Stimulated activated CD8-positive, alpha-beta memory T cell treated with anti-CD3 and anti-CD28 coated beads, Interleukin-4, amount 100 ng/mL, for 48 hours (primary cell): Measurements from ENCODE around the gene RAP1A.
"Not testable (repeated sequence)": the region's sequence is repeated elsewhere in the genome, so short reads cannot be mapped to it uniquely, and the experiment has no call there.

Experiments used
- DNase-seq: peaks from one replicate; pipeline ENCODE4 v3.0.0-alpha.2; 2020

The RAP1A gene

GRCh38 chr1:111669268-111669667, 49.7 kb downstream of the RAP1A start:
- DNase-seq: no peak

DNA sequence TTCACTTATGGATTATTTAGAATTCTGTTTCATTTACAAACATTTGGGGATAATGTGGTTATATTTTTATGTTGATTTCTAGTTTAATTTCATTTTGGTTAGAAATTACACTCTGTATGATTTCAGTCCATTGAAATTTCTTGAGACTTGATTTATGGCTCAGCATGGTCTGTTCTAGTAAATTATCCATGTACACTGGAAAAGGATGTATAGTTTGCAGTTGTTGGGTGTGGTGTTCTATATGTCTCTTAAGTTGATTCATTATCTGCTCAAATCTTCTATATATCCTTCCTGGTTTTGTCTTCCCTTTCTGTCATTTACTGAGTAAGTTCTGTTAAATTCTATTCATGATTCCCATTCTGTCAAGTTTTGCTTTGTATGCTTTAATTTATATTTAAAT, 52.3 kb downstream of the RAP1A start:
- no peak for DNase-seq

- no peak for DNase-seq
These were observed 52.7 kb downstream of the RAP1A start for GRCh38 chr1:111672331-111672730.

GRCh38 chr1:111677604-111678003, 58.0 kb downstream of the RAP1A start:
- no peak for DNase-seq

DNA sequence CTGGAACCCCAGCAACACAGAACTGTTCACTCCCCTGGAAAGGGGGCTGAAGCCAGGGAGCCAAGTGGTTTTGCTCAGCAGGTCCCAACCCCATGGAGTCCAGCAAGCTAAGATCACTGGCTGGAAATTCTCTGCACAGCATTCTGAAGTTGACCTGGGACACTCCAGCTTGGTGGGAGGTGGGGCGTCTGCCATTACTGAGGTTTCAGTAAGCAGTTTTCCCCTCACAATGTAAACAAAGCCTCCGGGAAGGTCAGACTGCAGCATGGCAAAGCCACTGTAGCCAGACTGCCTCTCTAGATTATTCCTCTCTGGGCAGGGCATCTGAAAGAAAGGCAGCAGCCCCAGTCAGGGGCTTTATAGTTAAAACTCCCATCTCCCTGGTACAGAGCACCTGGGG, 60.0 kb downstream of the RAP1A start:
- DNase-seq: no peak

DNA sequence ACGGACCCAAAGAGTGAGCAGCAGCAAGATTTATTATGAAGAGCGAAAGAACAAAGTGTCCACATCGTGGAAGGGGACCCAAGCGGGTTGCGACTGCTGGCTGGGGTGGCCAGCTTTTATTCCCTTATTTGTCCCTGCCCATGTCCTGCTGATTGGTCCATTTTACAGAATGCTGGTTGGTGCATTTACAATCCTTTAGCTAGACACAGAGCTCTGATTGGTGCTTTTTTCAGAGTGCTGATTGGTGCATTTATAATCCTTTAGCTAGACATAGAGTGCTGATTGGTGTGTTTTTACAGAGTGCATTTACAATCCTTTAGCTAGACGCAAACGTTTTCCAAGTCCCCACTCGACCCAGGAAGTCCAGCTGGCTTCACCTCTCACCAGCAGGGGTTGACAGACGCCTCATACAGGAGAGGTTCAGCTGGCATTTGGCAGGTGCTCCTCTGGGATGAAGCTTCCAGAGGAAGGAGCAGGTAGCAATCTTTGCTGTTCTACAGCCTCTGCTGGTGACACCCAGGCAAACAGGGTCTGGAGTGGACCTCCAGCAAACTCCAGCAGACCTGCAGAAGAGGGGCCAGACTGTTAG, 60.7 kb downstream of the RAP1A start:
- DNase-seq: not testable (repeated sequence)

DNA sequence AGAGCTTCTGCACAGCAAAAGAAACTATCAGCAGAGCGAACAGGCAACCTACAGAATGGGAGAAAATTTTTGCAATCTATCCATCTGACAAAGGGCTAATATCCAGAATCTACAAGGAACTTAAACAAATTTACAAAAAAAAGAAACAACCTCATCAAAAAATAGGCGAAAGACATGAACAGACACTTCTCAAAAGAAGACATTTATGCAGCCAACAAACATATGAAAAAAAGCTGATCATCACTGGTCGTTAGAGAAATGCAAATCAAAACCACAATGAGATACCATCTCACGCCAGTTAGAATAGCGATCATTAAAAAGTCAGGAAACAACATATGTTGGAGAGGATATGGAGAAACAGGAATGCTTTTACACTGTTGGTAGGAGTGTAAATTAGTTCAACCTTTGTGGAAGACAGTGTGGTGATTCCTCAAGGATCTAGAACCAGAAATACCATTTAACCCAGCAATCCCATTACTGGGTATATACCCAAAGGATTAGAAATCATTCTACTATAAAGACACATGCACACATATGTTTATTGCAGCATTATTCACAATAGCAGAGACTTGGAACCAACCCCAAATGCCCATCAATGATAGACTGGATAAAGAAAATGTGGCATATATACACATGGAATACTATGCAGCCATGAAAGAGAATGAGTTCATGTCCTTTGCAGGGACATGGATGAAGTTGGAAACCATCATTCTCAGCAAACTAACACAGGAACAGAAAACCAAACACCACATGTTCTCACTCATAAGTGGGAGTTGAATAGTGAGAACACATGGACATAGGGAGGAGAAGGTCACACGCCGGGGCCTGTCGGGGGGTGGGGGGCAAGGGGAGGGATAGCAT, 65.9 kb downstream of the RAP1A start:
- DNase-seq: not testable (repeated sequence)

GRCh38 chr1:111690306-111690617, 70.7 kb downstream of the RAP1A start:
- no peak for DNase-seq

GRCh38 chr1:111691886-111692285, 72.3 kb downstream of the RAP1A start:
- DNase-seq: no peak

DNA sequence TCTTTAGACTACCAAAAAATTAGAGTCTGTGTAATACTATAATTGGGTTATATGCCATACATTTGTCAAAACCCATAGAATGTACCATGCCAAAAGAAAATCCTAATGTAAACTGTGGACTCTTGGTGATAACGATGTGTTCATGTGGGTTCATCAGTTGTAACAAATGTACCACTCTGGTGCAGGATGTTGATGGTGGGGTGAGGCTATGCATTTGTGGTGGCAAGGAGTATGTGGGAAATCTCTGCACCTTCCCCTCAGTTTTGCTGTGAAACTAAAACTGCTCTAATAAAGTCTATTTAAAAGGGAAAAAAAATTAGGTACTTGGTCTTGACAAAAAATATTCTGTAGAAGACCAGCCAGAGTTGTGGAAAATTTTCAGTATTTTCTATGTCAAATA, 76.2 kb downstream of the RAP1A start:
- DNase-seq: no peak

DNA sequence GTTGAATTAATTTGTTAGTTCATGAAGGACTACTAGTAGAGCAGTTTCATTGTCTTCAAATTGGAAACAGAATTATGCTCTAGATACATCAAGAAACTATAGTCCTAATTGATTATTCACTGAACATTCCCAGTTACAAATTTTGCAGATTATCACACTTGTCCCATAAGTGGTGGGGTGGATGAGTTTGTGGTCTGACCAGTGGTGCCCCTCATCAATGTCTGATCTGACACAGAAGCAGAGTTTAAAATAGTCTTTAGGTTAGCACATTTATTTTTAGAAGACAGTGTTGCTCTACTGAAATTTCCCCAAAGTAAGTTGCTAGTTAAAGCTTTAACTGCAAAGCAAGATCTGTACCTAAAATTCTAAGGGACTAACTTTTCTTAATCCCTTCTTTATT, 76.7 kb downstream of the RAP1A start:
- DNase-seq: no peak

DNA sequence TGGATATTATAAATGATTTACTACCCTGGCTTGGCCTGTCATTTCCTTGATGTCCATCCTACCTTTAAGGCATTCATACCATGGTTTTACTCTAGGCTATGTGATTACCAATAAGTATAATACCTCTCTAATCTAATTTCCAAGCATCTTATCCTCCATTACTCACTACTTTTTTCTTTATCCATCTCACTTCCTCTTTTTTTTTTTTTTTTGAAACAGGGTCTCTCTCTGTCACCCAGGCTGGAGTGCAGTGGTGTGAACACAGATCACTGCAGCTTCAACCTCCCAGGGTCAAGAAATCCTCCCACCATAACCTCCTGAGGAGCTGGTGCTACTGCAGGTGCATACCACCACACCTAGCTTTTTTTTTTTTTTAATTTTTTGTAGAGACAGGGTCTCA, 79.7 kb downstream of the RAP1A start:
- DNase-seq: no peak

DNA sequence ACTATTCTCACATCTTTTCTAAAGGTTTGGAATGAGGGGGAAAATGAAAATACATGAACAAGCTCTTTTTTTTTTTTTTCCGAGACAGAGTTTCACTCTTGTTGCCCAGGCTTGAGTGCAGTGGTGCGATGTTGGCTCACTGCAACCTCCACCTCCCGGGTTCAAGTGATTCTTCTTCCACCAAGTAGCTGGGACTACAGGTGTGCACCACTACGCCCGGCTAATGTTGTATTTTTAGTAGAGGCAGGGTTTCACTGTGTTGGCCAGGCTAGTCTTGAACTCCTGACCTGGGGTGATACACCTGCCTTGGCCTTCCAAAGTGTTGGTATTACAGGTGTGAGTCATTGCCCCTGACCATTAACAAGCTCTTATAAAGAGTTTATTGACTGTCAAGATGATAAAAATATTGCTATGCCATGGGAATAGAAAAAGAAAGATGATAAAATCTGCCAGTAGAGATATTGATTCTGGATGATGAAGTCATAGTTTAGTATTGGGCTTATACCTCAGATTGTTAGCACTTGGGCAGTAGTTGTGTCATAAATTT, 83.0 kb downstream of the RAP1A start:
- no peak for DNase-seq

GRCh38 chr1:111704240-111704639, 84.7 kb downstream of the RAP1A start:
- DNase-seq: no peak

DNA sequence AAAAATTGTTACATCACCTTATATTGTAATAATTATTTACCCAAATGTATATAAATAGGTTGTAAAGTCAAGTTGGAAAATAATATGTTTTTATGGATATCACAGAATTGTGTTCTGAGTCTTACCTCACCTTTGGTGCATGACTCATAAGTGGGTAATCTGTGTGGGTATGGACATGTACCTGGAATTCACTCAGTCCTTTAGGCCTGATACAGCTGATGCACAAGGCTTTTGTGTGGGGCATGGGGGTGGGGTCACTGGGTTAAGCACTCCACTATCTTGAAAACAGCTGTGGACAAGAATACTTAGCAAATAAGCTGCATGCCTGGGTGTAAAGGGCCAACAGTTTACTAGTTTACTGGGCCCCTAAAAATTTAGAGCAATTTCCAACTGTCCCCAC, 85.2 kb downstream of the RAP1A start:
- no peak for DNase-seq

DNA sequence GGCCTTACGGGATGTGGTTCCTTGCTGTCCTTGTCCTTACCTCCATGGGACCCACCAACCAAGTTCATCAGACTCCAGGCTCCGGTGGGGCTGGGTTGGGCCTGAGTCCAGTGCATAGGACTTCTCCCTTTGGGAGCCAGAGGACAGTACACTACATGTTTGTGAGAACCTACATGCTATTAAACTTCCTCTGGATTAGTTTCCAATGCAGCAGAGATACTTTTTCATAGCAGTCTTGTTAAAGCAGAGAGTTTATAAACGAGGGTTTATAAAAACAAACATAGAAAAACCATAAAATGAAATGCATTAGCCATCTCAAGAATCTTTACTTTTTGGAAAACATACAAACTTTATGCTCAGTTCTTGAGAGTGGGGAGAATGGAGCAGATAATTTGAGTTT, 86.3 kb downstream of the RAP1A start:
- no peak for DNase-seq

DNA sequence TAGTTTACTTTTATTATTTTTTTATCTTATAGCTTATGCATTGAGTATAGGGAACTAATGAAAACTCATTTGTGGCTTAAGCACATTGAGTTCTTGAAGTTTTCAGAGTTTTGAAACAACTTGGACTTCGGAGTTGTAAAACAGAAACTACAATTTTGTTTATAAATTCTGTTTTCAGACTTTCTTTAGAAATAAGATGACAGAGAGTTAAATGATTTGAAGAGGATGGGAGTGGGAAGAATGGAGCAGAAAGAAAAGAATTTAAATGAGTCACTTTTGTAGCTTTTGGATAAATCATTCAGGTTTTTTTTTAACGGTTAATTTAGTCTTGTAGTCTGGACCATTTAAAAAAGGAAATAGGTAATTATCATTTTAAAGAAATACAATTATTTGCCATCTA, 87.3 kb downstream of the RAP1A start:
- no peak for DNase-seq

DNA sequence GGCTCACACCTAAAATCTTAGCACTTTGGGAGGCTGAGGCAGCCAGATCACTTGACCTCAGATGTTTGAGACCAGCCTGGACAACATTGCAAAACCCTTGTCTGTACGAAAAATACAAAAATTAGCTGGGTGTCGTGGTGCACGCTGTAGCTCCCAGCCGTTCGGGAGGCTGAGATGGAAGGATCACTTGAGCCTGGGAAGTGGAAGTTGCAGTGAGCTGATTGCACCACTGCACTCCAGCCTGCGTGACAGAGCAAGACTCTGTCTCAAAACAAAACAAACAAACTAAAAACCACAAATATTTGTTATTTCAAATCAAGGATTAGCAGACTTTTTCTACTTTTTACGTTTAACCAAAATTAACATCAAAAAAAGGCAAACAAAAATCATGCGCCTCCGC, 88.3 kb downstream of the RAP1A start:
- no peak for DNase-seq

DNA sequence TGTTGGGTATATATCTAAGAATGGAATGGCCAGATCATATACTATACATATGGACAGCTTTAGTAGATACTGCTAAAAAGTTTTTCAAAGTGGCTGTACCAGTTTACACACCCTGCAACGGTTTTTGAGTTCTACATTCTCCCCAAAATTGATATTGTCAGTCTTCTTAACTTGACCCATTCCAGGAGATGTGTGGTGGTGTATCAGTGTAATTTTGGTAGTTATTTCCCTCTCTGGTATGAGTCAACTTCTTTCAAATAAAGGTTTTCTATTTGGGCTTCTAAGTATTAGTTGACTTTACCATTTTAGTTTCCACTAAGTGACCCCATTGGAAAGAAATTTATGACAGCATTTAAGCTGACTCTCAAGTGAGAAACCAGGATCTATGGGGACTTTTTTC, 90.4 kb downstream of the RAP1A start:
- DNase-seq: no peak

- no peak for DNase-seq
These were observed 96.7 kb downstream of the RAP1A start for GRCh38 chr1:111716333-111716732.

DNA sequence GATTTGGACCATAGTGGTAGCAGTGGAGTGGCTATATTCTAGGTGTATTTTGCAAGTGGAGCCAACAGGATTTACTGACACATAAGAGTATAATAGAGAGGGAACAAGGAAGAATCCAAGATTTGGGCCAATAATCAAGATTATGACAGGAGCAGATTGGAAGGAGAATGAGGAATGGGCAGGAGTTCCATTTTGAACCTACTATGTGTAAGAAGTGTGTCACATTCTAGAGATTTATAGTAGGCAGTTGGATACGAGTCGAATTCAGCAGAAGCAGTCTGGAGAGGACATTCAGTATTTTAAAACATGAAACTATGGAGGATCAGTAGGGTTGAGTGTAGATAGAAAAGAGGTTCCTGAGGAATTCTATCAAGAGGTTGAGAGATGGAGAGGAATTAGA, 97.9 kb downstream of the RAP1A start:
- no peak for DNase-seq

GRCh38 chr1:111719135-111719534, 99.5 kb downstream of the RAP1A start:
- no peak for DNase-seq

DNA sequence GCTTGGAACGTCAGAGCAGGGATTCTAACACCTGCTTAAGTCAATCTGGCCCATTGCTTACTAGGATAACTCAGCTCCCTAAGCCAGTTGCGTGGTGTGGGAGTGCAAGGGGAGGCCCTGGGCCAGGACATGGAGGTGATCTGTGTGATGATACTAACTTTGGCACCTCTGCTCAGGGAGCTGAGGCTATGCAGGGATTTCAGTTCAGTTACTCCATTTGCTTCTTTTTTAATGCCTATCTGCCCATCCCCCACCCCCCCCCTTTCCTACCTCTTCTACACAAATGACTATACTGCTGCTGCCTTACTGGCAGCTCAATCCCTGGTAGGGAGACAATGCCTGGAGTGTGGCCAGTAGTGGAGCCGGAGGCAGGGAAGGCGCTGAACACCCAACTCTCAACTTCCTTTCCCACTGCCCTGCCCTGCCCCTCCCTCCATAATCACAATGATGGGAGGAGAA, 100.1 kb downstream of the RAP1A start:
- DNase-seq: no peak

DNA sequence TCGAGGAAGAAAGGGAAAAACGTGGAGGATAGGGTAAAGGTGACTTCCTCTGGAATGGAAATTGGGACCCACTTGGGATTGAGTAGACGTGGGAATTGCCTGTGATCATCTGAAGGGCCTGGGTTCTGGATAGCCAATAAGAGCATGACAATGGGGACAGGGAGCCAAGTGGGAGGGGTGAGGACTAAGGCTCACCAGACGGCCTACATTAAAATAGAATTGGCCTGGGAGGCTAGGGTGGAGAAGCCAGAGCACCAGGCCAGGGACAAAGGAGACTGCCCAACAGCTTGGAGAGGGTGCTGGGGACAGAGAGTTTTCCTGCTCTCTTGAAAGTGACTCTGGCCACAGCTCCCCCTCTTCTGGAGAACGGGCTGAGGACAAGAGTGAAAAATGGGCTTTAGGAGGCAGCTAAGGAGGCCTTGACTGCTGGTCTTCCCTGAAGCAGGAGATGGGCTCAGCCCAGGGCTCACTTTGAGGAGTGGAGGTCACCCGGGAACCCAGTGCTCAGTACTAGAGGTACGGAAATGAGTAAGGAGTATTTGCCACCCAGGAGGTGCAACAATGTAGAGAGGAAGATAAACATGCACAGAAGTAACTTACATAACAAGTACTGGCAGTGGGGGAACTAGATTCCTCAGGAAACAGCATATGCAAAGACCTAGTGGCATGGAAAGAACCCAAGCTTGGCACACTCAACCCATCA, 100.8 kb downstream of the RAP1A start:
- DNase-seq: no peak
